ENCODE measurements around the gene CCL14. TPM values are rescaled to one million over a fixed set of nuclear protein-coding genes. Genes with fewer than 3 reads are reported as not detected.
A peak's percentile ranks its signal among the peaks of the same experiment; 100 is the strongest.

Gene CCL14
- total RNA-seq, 4 donors from 2014 or later = 6.3 to 8.3 (median 6.7) TPM

- H3K9me3 ChIP-seq = no peaks in the 10 kb centered on the region
- no peak for DNase-seq
- no peaks in the 10 kb centered on the region for H3K4me1 ChIP-seq
- no peaks in the 10 kb centered on the region for H3K36me3 ChIP-seq
- H3K4me3 ChIP-seq = no peak overlapping the region
- H3K27me3 ChIP-seq = no peaks in the 10 kb centered on the region
- H3K27ac ChIP-seq = no peak overlapping the region
- TF ChIP-seq POLR2A (IDR thresholded peaks at IDR 0.05) = no peak
Observed at GRCh38 chr17:35953720-35954119, 32.8 kb downstream of the CCL14 start.

- Histone ChIP-seq H3K27me3 (no peaks in the 10 kb centered on the region), H3K4me1 (no peaks in the 10 kb centered on the region), H3K36me3 (no peaks in the 10 kb centered on the region), H3K9me3 (no peaks in the 10 kb centered on the region), H3K27ac (no peak overlapping the region), H3K4me3 (no peak overlapping the region)
- DNase-seq = no peak
- TF ChIP-seq POLR2A (IDR thresholded peaks at IDR 0.05) = no peak
- TF ChIP-seq, protein P1, sequence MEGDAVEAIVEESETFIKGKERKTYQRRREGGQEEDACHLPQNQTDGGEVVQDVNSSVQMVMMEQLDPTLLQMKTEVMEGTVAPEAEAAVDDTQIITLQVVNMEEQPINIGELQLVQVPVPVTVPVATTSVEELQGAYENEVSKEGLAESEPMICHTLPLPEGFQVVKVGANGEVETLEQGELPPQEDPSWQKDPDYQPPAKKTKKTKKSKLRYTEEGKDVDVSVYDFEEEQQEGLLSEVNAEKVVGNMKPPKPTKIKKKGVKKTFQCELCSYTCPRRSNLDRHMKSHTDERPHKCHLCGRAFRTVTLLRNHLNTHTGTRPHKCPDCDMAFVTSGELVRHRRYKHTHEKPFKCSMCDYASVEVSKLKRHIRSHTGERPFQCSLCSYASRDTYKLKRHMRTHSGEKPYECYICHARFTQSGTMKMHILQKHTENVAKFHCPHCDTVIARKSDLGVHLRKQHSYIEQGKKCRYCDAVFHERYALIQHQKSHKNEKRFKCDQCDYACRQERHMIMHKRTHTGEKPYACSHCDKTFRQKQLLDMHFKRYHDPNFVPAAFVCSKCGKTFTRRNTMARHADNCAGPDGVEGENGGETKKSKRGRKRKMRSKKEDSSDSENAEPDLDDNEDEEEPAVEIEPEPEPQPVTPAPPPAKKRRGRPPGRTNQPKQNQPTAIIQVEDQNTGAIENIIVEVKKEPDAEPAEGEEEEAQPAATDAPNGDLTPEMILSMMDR (IDR thresholded peaks at IDR 0.05) = no peak
Observed at GRCh38 chr17:35949401-35949800, 37.1 kb downstream of the CCL14 start.

DNA sequence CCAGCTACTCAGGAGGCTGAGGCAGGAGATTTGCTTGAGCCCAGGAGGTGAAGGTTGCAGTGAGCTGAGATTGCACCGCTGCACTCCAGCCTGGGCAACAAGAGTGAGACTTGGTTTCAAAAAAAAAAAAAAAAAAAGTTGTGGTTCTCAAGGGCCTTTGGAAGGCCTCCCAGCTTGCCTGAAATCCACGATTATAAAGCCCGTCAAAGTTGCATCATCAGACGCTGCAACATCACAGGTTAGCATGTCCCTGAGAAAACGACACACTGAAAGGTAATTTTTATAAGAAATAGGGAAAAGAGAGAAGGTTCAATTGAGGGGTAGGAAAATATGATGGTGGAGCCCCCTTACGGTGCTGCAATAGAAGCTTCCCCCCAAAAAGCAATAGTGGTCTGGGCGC, 38.4 kb downstream of the CCL14 start:
- Histone ChIP-seq H3K9me3 (no peaks in the 10 kb centered on the region), H3K4me3 (no peak overlapping the region), H3K36me3 (no peaks in the 10 kb centered on the region), H3K27me3 (no peaks in the 10 kb centered on the region), H3K4me1 (no peaks in the 10 kb centered on the region), H3K27ac (no peak overlapping the region)
- TF ChIP-seq, protein P1 (IDR thresholded peaks at IDR 0.05) = no peak
- no peak for TF ChIP-seq POLR2A (IDR thresholded peaks at IDR 0.05)
- no peak for DNase-seq

- no peak for TF ChIP-seq POLR2A (IDR thresholded peaks at IDR 0.05)
- TF ChIP-seq, protein P1 (IDR thresholded peaks at IDR 0.05) = peak in 5 of 6 experiments; percentile 54 to 82 (median 76)
- Histone ChIP-seq H3K36me3 (no peaks in the 10 kb centered on the region), H3K9me3 (no peaks in the 10 kb centered on the region), H3K4me1 (no peaks in the 10 kb centered on the region), H3K27me3 (no peaks in the 10 kb centered on the region), H3K4me3 (peak overlapping the region in 2 of 4 donors; percentile 25 to 40), H3K27ac (no peak overlapping the region)
- peak; percentile 45 to 82 (median 65) for DNase-seq
Observed at GRCh38 chr17:35947156-35947585, 39.4 kb downstream of the CCL14 start.

GRCh38 chr17:35944151-35944550, 42.4 kb downstream of the CCL14 start:
- DNase-seq = no peak
- TF ChIP-seq, protein P1 (IDR thresholded peaks at IDR 0.05) = no peak
- TF ChIP-seq POLR2A (IDR thresholded peaks at IDR 0.05) = no peak
- Histone ChIP-seq H3K36me3 (no peaks in the 10 kb centered on the region), H3K4me3 (no peak overlapping the region), H3K27me3 (no peaks in the 10 kb centered on the region), H3K4me1 (no peaks in the 10 kb centered on the region), H3K9me3 (no peaks in the 10 kb centered on the region), H3K27ac (no peak overlapping the region)

GRCh38 chr17:35943537-35943936, 43.0 kb downstream of the CCL14 start, which contains the start of gene LYZL6:
Gene LYZL6, minus strand, starts transcription at chr17:35943713. Its CDS starts 4,357 bp downstream, at chr17:35939356.
- Histone ChIP-seq H3K4me1 (no peaks in the 10 kb centered on the region), H3K27me3 (no peaks in the 10 kb centered on the region), H3K9me3 (no peaks in the 10 kb centered on the region), H3K36me3 (no peaks in the 10 kb centered on the region), H3K4me3 (no peak within 1 kb of the TSS), H3K27ac (peak within 1 kb of the TSS in 1 of 4 donors; percentile 12)
- TF ChIP-seq POLR2A (IDR thresholded peaks at IDR 0.05) = no peak
- TF ChIP-seq, protein P1 (IDR thresholded peaks at IDR 0.05) = no peak
- DNase-seq = no peak
